ENCODE measurements around the gene HTT-AS. TPM values are rescaled to one million over a fixed set of nuclear protein-coding genes. Genes with fewer than 3 reads are reported as not detected.

HTT-AS gene
- total RNA-seq, 1 experiment from 2014 or later: not detected

DNA sequence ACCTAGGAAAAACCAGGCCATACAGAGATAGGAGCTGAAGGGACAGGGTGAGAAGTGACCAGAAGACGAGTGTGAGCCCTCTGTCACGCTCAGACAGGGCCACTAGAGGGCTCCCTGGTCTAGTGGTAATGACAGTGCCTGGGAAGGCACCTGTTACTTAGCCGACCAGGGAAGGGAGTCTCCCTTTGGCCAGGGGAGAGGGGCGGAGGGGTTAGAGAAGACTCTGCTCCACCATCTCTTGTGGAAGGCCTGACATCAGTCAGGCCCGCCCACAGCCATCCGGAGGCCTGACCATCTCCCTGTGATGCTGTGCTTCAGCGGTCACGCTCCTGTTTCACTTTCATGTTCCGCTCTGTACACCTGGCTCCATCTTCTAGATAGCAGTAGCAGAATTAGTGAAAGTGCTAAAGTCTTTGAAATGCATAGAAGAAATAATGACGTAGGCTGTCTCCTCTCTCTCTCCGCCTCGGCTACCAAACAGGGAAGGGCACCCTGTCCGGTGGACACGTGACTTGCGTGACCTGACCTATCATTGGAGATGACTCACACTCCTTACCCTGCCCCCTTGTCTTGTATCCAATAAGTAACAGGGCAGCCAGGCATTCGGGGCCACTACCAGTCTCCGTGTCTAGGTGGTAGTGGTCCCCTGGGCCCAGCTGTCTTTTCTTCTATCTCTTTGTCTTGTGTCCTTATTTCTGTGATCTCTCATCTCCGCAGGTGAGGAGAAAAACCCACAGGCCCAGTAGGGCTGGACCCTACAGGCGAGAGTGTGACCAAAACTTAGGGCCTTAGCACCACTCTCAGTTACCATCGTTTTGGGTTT lies 26.7 kb downstream of the HTT-AS start:
- Histone ChIP-seq H3K9me3 (ENCODE audit: low read depth, low read length, poor library complexity, severe bottlenecking) (no peaks in the 10 kb centered on the region), H3K36me3 (ENCODE audit: insufficient read depth, low read length, poor library complexity, severe bottlenecking) (no peaks in the 10 kb centered on the region), H3K27ac (ENCODE audit: low read depth, low read length, poor library complexity, severe bottlenecking) (no peak overlapping the region), H3K4me3 (ENCODE audit: low read depth, low read length, poor library complexity, severe bottlenecking) (no peak overlapping the region), H3K4me1 (ENCODE audit: insufficient read depth, low read length, poor library complexity, severe bottlenecking) (no peaks in the 10 kb centered on the region), H3K27me3 (replicated peaks; ENCODE audit: insufficient read depth, low read depth, low read length, poor library complexity) (no peaks in the 10 kb centered on the region)
- no TSS peak for BruUV-seq (replicated peaks)
- DNase-seq (ENCODE audit: low spot score): peak; percentile 58
- intact Hi-C loops (cut with micrococcal nuclease; ENCODE audit: unreplicated experiment): no loop called here
- TF ChIP-seq EZH2 (IDR thresholded peaks at IDR 0.05; ENCODE audit: borderline replicate concordance, low read depth, low read length, poor library complexity, severe bottlenecking): no peak
- TF ChIP-seq, protein P1, sequence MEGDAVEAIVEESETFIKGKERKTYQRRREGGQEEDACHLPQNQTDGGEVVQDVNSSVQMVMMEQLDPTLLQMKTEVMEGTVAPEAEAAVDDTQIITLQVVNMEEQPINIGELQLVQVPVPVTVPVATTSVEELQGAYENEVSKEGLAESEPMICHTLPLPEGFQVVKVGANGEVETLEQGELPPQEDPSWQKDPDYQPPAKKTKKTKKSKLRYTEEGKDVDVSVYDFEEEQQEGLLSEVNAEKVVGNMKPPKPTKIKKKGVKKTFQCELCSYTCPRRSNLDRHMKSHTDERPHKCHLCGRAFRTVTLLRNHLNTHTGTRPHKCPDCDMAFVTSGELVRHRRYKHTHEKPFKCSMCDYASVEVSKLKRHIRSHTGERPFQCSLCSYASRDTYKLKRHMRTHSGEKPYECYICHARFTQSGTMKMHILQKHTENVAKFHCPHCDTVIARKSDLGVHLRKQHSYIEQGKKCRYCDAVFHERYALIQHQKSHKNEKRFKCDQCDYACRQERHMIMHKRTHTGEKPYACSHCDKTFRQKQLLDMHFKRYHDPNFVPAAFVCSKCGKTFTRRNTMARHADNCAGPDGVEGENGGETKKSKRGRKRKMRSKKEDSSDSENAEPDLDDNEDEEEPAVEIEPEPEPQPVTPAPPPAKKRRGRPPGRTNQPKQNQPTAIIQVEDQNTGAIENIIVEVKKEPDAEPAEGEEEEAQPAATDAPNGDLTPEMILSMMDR (conservative IDR thresholded peaks at IDR 0.05; ENCODE audit: low read depth, low read length): peak; percentile 73
- POLR2A ChIA-PET (ENCODE audit: low non-redundant PET): no interaction called here
- CTCF ChIA-PET: no interaction called here

DNA sequence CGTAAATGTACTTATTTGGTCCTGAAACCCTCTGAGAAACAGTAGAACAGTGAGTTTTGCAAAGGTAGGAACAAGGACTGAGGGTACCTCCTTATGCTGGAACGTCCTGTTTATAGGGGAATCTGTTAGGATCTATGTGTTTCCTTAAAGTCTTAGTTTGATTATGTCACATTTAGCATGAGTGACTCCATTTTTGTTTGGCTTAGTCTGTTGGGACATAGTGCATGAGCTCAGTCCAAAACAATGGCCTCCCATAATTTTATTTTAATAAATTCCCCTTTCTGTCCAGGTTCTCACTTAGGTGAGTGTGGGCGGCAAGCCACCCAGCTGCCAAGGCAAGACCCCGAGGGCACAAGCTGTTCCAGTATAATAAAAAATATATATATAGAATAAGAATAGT lies 27.7 kb downstream of the HTT-AS start:
- DNase-seq (ENCODE audit: low spot score): no peak
- no peaks in the 10 kb centered on the region for H3K36me3 ChIP-seq (ENCODE audit: insufficient read depth, low read length, poor library complexity, severe bottlenecking)
- H3K27me3 ChIP-seq (replicated peaks; ENCODE audit: insufficient read depth, low read depth, low read length, poor library complexity): no peaks in the 10 kb centered on the region
- H3K4me3 ChIP-seq (ENCODE audit: low read depth, low read length, poor library complexity, severe bottlenecking): no peak overlapping the region
- POLR2A ChIA-PET (ENCODE audit: low non-redundant PET): no interaction called here
- no TSS peak for BruUV-seq (replicated peaks)
- H3K9me3 ChIP-seq (ENCODE audit: low read depth, low read length, poor library complexity, severe bottlenecking): no peaks in the 10 kb centered on the region
- CTCF ChIA-PET: no interaction called here
- no peaks in the 10 kb centered on the region for H3K4me1 ChIP-seq (ENCODE audit: insufficient read depth, low read length, poor library complexity, severe bottlenecking)
- TF ChIP-seq, protein P1 (conservative IDR thresholded peaks at IDR 0.05; ENCODE audit: low read depth, low read length): no peak
- TF ChIP-seq EZH2 (IDR thresholded peaks at IDR 0.05; ENCODE audit: borderline replicate concordance, low read depth, low read length, poor library complexity, severe bottlenecking): no peak
- intact Hi-C loops (cut with micrococcal nuclease; ENCODE audit: unreplicated experiment): no loop called here
- H3K27ac ChIP-seq (ENCODE audit: low read depth, low read length, poor library complexity, severe bottlenecking): no peak overlapping the region

DNA sequence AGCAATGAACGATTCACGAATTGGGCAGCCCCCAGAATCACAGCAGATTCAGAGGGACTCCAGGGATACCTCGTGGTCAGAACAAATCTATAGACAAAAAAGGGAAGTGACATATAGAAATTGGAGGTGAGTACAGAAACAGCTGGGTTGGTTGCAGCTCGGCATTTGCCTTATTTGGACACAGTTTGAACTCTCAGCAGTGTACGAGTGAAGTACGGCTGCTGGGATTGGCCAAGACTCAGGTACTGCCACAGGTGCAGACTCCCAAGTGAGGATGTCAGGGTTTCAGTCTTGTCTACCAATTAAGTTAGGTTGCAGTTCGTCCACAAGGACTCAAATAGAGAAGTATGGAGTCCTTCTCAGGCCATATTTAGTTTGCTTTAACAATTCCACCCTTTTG lies 28.2 kb downstream of the HTT-AS start:
- no peak for TF ChIP-seq EZH2 (IDR thresholded peaks at IDR 0.05; ENCODE audit: borderline replicate concordance, low read depth, low read length, poor library complexity, severe bottlenecking)
- TF ChIP-seq, protein P1 (conservative IDR thresholded peaks at IDR 0.05; ENCODE audit: low read depth, low read length): no peak
- POLR2A ChIA-PET (ENCODE audit: low non-redundant PET): no interaction called here
- no TSS peak for BruUV-seq (replicated peaks)

More for the DNA sequence above, 28.2 kb downstream of the HTT-AS start:
- Histone ChIP-seq H3K4me1 (ENCODE audit: insufficient read depth, low read length, poor library complexity, severe bottlenecking) (no peaks in the 10 kb centered on the region), H3K27me3 (replicated peaks; ENCODE audit: insufficient read depth, low read depth, low read length, poor library complexity) (no peaks in the 10 kb centered on the region), H3K9me3 (ENCODE audit: low read depth, low read length, poor library complexity, severe bottlenecking) (no peaks in the 10 kb centered on the region), H3K27ac (ENCODE audit: low read depth, low read length, poor library complexity, severe bottlenecking) (no peak overlapping the region), H3K36me3 (ENCODE audit: insufficient read depth, low read length, poor library complexity, severe bottlenecking) (no peaks in the 10 kb centered on the region), H3K4me3 (ENCODE audit: low read depth, low read length, poor library complexity, severe bottlenecking) (no peak overlapping the region)
- no peak for DNase-seq (ENCODE audit: low spot score)
- CTCF ChIA-PET: no interaction called here
- intact Hi-C loops (cut with micrococcal nuclease; ENCODE audit: unreplicated experiment): no loop called here
